ENCODE data around the gene BLTP3B. TPM values are rescaled to one million over a fixed set of nuclear protein-coding genes. Genes with fewer than 3 reads are reported as not detected.
A peak's percentile ranks its signal among the peaks of the same experiment; 100 is the strongest.

The BLTP3B gene
- total RNA-seq, 1 experiment from 2014 or later = 22.4 TPM

DNA sequence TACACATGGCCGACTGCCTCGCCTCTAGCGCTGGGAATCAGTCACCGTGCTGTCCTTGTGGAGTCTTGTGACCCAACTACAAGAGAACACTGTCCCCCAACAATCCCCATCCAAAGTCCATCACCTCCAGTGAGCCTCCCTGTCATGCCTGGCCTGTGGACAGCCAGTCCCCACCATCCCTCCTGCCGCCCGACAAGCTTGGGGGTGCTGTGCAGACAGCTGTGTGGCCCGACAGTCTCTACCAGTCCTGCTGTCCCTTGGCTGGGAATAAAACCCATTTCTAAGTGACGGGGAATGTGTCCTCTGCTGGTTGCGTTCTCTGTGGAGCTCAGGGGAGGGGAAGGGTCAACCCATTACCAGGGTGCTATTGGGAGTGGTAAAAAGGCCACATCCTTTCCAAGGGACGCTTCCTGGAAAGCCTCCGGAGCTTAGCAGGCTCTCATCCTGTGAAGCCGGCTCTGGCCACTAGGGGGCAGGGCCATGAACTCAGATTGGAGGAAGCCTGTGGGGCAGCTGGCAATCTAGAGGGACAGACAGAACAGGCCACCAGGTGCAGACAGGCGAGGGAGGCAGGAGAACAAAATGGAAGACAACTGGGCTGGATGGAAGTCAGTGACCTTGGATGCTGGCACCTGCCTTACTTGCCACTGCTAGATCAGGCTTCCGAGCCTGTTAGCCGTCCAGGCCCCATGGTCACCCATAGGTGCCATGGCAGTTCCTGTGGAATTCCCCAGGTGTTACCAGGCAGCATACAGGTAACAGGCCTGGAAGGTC is 12.0 kb upstream of the BLTP3B start (continued):
- TF ChIP-seq, protein P1, sequence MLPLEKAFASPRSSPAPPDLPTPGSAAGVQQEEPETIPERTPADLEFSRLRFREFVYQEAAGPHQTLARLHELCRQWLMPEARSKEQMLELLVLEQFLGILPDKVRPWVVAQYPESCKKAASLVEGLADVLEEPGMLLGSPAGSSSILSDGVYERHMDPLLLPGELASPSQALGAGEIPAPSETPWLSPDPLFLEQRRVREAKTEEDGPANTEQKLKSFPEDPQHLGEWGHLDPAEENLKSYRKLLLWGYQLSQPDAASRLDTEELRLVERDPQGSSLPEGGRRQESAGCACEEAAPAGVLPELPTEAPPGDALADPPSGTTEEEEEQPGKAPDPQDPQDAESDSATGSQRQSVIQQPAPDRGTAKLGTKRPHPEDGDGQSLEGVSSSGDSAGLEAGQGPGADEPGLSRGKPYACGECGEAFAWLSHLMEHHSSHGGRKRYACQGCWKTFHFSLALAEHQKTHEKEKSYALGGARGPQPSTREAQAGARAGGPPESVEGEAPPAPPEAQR (CRISPR knock-in tag; IDR thresholded peaks at IDR 0.05) = 0 out of 2 replicates have a peak, but pooled peaks have one; percentile 55
- TF ChIP-seq, protein P2, sequence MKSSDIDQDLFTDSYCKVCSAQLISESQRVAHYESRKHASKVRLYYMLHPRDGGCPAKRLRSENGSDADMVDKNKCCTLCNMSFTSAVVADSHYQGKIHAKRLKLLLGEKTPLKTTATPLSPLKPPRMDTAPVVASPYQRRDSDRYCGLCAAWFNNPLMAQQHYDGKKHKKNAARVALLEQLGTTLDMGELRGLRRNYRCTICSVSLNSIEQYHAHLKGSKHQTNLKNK (CRISPR knock-in tag; IDR thresholded peaks at IDR 0.05) = no peak
- TF ChIP-seq OVOL2 (CRISPR knock-in tag; IDR thresholded peaks at IDR 0.05; ENCODE audit: borderline replicate concordance) (no peak), GTF2I (CRISPR knock-in tag; conservative IDR thresholded peaks at IDR 0.05) (no peak), JAZF1 (CRISPR knock-in tag; IDR thresholded peaks at IDR 0.05) (no peak)
- TF ChIP-seq, protein P3, sequence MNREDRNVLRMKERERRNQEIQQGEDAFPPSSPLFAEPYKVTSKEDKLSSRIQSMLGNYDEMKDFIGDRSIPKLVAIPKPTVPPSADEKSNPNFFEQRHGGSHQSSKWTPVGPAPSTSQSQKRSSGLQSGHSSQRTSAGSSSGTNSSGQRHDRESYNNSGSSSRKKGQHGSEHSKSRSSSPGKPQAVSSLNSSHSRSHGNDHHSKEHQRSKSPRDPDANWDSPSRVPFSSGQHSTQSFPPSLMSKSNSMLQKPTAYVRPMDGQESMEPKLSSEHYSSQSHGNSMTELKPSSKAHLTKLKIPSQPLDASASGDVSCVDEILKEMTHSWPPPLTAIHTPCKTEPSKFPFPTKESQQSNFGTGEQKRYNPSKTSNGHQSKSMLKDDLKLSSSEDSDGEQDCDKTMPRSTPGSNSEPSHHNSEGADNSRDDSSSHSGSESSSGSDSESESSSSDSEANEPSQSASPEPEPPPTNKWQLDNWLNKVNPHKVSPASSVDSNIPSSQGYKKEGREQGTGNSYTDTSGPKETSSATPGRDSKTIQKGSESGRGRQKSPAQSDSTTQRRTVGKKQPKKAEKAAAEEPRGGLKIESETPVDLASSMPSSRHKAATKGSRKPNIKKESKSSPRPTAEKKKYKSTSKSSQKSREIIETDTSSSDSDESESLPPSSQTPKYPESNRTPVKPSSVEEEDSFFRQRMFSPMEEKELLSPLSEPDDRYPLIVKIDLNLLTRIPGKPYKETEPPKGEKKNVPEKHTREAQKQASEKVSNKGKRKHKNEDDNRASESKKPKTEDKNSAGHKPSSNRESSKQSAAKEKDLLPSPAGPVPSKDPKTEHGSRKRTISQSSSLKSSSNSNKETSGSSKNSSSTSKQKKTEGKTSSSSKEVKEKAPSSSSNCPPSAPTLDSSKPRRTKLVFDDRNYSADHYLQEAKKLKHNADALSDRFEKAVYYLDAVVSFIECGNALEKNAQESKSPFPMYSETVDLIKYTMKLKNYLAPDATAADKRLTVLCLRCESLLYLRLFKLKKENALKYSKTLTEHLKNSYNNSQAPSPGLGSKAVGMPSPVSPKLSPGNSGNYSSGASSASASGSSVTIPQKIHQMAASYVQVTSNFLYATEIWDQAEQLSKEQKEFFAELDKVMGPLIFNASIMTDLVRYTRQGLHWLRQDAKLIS (CRISPR knock-in tag; IDR thresholded peaks at IDR 0.05; ENCODE audit: borderline replicate concordance) = no peak
- TF ChIP-seq, protein P4, sequence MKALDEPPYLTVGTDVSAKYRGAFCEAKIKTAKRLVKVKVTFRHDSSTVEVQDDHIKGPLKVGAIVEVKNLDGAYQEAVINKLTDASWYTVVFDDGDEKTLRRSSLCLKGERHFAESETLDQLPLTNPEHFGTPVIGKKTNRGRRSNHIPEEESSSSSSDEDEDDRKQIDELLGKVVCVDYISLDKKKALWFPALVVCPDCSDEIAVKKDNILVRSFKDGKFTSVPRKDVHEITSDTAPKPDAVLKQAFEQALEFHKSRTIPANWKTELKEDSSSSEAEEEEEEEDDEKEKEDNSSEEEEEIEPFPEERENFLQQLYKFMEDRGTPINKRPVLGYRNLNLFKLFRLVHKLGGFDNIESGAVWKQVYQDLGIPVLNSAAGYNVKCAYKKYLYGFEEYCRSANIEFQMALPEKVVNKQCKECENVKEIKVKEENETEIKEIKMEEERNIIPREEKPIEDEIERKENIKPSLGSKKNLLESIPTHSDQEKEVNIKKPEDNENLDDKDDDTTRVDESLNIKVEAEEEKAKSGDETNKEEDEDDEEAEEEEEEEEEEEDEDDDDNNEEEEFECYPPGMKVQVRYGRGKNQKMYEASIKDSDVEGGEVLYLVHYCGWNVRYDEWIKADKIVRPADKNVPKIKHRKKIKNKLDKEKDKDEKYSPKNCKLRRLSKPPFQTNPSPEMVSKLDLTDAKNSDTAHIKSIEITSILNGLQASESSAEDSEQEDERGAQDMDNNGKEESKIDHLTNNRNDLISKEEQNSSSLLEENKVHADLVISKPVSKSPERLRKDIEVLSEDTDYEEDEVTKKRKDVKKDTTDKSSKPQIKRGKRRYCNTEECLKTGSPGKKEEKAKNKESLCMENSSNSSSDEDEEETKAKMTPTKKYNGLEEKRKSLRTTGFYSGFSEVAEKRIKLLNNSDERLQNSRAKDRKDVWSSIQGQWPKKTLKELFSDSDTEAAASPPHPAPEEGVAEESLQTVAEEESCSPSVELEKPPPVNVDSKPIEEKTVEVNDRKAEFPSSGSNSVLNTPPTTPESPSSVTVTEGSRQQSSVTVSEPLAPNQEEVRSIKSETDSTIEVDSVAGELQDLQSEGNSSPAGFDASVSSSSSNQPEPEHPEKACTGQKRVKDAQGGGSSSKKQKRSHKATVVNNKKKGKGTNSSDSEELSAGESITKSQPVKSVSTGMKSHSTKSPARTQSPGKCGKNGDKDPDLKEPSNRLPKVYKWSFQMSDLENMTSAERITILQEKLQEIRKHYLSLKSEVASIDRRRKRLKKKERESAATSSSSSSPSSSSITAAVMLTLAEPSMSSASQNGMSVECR (CRISPR knock-in tag; IDR thresholded peaks at IDR 0.05; ENCODE audit: borderline replicate concordance) = no peak

DNA sequence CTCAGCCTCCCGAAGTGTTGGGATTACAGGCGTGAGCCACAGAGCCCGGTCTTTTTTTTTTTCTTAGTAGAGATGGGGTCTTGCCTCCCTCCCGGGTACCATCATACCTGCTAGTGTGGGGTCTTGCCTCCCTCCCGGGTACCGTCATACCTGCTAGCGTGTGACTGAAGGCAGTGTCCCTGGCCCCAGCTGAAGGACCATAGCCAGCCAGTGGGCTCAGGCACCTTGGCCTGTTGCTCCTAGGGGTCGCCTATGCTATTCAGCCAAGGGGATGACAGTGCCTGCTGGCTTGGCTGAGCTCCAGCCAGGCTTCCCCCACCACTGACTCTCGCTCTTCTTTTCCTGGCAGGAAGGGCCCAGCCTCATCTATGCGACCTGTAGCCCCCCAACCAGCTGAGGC is 10.5 kb upstream of the BLTP3B start:
- ATAC-seq = no peak
- H3K9me3 Mint-ChIP-seq = no peaks in the 10 kb centered on the region
- no peaks in the 10 kb centered on the region for H3K27me3 Mint-ChIP-seq (ENCODE audit: low read depth)
- DNase-seq (ENCODE audit: low spot score) = no peak
- H3K4me1 Mint-ChIP-seq = peaks cover 37% of the 10 kb centered on the region
- POLR2A ChIA-PET = no interaction called here
- no peak overlapping the region for H3K27ac Mint-ChIP-seq
- CTCF ChIA-PET = interaction anchor here (2.1 to 4.6 kb wide), 4 partner anchors 11 to 47 kb away, joined by 7 to 85 read pairs (median 22); partner anchors contain the start of gene ACTR6
- no peaks in the 10 kb centered on the region for H3K36me3 Mint-ChIP-seq
- no peak overlapping the region for H3K4me3 Mint-ChIP-seq
- TF ChIP-seq KAT7 (CRISPR knock-in tag; IDR thresholded peaks at IDR 0.05; ENCODE audit: borderline replicate concordance) (no peak), ZNF121 (CRISPR knock-in tag; IDR thresholded peaks at IDR 0.05) (peak; percentile 70; the same call in 1 of the 2 replicates)

DNA sequence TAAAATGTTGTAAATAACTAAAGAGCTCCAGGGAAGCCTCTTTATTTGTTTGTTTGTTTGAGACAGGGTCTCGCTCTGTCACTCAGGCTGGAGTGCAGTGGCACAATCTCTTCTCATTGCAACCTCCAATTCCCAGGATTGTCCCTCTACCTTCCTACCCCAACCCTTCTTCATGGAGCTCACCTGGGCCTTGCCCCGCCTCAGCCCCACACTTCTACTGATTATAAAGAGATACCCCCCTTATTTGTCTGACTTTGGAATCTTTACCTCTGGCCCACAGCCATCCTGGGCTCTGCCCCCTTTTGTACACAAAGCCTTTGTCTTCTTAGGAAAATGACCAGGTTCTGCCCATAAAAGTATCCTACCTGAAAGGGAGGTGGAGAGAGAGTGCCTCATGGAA is 9.1 kb upstream of the BLTP3B start:
- Mint-ChIP-seq H3K36me3 (no peaks in the 10 kb centered on the region), H3K4me1 (peaks cover 37% of the 10 kb centered on the region), H3K9me3 (no peaks in the 10 kb centered on the region), H3K27ac (peak overlapping the region; percentile 96), H3K27me3 (ENCODE audit: low read depth) (no peaks in the 10 kb centered on the region), H3K4me3 (peak overlapping the region; percentile 18)
- ATAC-seq (peak; percentile 46), DNase-seq (ENCODE audit: low spot score) (no peak)
- ChIA-PET POLR2A (no interaction called here), CTCF (interaction anchor here (0.6 to 4.6 kb wide), 3 partner anchors 13 to 23 kb away, joined by 3 to 85 read pairs (median 20); no protein-coding TSS in a partner anchor)
- no peak for TF ChIP-seq ZNF416 (CRISPR knock-in tag; IDR thresholded peaks at IDR 0.05)
